Gastroesophageal sphincter (tissue), 3 donors: ENCODE measurements around the gene FRRS1.

Source experiments
- POLR2A ChIP-seq, 2 donors: fragments of 450-650 bp; IDR thresholded peaks; one replicate each; pipeline ENCODE4 v1.6.1; 2017; ENCODE audit warnings: antibody characterized with exemption in 2 of 2, mild to moderate bottlenecking in 2 of 2, moderate library complexity in 1 of 2
- TF ChIP-seq, protein P1 (sequence below), 4 experiments: fragments of 200-600 bp in 2 of 4; fragments of 450-650 bp in 2 of 4; sonication (generic) in 1 of 4; IDR thresholded peaks; one replicate each; pipeline ENCODE4 v1.5.1; 2017 to 2019; ENCODE audit warnings: antibody characterized with exemption in 4 of 4, mild to moderate bottlenecking in 2 of 4, moderate library complexity in 2 of 4

- TF ChIP-seq, protein P1, sequence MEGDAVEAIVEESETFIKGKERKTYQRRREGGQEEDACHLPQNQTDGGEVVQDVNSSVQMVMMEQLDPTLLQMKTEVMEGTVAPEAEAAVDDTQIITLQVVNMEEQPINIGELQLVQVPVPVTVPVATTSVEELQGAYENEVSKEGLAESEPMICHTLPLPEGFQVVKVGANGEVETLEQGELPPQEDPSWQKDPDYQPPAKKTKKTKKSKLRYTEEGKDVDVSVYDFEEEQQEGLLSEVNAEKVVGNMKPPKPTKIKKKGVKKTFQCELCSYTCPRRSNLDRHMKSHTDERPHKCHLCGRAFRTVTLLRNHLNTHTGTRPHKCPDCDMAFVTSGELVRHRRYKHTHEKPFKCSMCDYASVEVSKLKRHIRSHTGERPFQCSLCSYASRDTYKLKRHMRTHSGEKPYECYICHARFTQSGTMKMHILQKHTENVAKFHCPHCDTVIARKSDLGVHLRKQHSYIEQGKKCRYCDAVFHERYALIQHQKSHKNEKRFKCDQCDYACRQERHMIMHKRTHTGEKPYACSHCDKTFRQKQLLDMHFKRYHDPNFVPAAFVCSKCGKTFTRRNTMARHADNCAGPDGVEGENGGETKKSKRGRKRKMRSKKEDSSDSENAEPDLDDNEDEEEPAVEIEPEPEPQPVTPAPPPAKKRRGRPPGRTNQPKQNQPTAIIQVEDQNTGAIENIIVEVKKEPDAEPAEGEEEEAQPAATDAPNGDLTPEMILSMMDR (IDR thresholded peaks at IDR 0.05) = no peak
- TF ChIP-seq POLR2A (IDR thresholded peaks at IDR 0.05) = no peak
These were observed 89.0 kb downstream of the FRRS1 start for GRCh38 chr1:99677416-99677815.
